ENCODE measurements around the gene TOMM40.

DNA sequence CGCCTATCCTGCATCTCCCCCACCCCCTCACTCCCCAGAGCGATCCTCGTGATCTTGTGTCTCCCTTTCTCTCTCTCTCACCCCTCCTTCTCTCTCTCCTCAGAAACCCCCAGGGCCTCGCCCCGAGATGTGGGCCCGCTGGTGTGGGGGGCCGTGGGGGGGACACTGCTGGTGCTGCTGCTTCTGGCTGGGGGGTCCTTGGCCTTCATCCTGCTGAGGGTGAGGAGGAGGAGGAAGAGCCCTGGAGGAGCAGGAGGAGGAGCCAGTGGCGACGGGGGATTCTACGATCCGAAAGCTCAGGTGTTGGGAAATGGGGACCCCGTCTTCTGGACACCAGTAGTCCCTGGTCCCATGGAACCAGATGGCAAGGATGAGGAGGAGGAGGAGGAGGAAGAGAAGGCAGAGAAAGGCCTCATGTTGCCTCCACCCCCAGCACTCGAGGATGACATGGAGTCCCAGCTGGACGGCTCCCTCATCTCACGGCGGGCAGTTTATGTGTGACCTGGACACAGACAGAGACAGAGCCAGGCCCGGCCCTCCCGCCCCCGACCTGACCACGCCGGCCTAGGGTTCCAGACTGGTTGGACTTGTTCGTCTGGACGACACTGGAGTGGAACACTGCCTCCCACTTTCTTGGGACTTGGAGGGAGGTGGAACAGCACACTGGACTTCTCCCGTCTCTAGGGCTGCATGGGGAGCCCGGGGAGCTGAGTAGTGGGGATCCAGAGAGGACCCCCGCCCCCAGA lies 12.8 kb upstream of the TOMM40 start:
- TF ChIP-seq EZH2 (IDR thresholded peaks at IDR 0.05; ENCODE audit: borderline replicate concordance): no peak
- TF ChIP-seq, protein P1, sequence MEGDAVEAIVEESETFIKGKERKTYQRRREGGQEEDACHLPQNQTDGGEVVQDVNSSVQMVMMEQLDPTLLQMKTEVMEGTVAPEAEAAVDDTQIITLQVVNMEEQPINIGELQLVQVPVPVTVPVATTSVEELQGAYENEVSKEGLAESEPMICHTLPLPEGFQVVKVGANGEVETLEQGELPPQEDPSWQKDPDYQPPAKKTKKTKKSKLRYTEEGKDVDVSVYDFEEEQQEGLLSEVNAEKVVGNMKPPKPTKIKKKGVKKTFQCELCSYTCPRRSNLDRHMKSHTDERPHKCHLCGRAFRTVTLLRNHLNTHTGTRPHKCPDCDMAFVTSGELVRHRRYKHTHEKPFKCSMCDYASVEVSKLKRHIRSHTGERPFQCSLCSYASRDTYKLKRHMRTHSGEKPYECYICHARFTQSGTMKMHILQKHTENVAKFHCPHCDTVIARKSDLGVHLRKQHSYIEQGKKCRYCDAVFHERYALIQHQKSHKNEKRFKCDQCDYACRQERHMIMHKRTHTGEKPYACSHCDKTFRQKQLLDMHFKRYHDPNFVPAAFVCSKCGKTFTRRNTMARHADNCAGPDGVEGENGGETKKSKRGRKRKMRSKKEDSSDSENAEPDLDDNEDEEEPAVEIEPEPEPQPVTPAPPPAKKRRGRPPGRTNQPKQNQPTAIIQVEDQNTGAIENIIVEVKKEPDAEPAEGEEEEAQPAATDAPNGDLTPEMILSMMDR (IDR thresholded peaks at IDR 0.05; ENCODE audit: poor library complexity): no peak

All from hepatocyte (in vitro differentiated cells).